Measurements from ENCODE around the gene SOX12.
"Not testable (repeated sequence)": the region's sequence is repeated elsewhere in the genome, so short reads cannot be mapped to it uniquely, and the experiment has no call there.

GRCh38 chr20:336040-336439 is 10.7 kb downstream of the SOX12 start:
- TF ChIP-seq EZH2 (IDR thresholded peaks at IDR 0.05); POLR2AphosphoS5 (IDR thresholded peaks at IDR 0.05; ENCODE audit: borderline replicate concordance, low read depth, low read length): not testable (repeated sequence)
